Measurements from ENCODE around the gene NF2.

NF2 gene

DNA sequence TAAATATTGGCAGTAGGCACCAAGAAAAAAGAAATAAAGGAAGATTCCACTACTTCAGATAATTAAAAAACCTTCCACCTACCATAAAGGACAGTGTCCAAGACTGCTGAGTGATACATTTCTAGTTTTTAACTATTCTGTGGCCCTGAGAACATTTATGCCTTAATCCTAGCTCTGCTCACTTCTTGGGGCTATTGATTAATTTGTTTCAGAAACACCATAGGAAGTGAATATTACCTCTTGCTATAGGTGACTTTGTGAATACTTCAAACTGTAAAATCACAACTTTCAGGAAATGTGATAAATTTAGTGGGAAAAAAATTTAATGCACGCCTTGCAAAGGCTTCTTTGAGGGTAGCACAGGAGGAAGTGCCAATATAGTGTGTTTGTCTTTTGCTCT lies 35.2 kb downstream of the NF2 start:
- H3K4me1 ChIP-seq (ENCODE audit: low read length) = peaks cover 20% of the 10 kb centered on the region
- no peak overlapping the region for H3K27ac ChIP-seq (ENCODE audit: low read length)
- H2AFZ ChIP-seq (ENCODE audit: low read depth, low read length) = no peak overlapping the region
- H3K27me3 ChIP-seq (ENCODE audit: low read depth, low read length) = no peaks in the 10 kb centered on the region
- H3K36me3 ChIP-seq (replicated peaks; ENCODE audit: low read depth, low read length) = peaks cover 37% of the 10 kb centered on the region
- no peak overlapping the region for H3K4me3 ChIP-seq (ENCODE audit: low read length)
- H4K20me1 ChIP-seq (ENCODE audit: insufficient read depth, low read length) = peaks cover 32% of the 10 kb centered on the region; the same call in 1 of the 2 replicates
- H3K9me3 ChIP-seq (ENCODE audit: insufficient read depth, low read length) = no peaks in the 10 kb centered on the region
- H3K4me2 ChIP-seq (ENCODE audit: low read length) = no peak overlapping the region
- TF ChIP-seq, protein P1, sequence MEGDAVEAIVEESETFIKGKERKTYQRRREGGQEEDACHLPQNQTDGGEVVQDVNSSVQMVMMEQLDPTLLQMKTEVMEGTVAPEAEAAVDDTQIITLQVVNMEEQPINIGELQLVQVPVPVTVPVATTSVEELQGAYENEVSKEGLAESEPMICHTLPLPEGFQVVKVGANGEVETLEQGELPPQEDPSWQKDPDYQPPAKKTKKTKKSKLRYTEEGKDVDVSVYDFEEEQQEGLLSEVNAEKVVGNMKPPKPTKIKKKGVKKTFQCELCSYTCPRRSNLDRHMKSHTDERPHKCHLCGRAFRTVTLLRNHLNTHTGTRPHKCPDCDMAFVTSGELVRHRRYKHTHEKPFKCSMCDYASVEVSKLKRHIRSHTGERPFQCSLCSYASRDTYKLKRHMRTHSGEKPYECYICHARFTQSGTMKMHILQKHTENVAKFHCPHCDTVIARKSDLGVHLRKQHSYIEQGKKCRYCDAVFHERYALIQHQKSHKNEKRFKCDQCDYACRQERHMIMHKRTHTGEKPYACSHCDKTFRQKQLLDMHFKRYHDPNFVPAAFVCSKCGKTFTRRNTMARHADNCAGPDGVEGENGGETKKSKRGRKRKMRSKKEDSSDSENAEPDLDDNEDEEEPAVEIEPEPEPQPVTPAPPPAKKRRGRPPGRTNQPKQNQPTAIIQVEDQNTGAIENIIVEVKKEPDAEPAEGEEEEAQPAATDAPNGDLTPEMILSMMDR (IDR thresholded peaks at IDR 0.05; ENCODE audit: low read depth, low read length) = no peak
- no peak for TF ChIP-seq EZH2phosphoT487 (IDR thresholded peaks at IDR 0.05; ENCODE audit: low read depth)
- peaks cover 17% of the 10 kb centered on the region for H3K79me2 ChIP-seq (ENCODE audit: low read length)
- no peak overlapping the region for H3K9ac ChIP-seq (ENCODE audit: low read length)

DNA sequence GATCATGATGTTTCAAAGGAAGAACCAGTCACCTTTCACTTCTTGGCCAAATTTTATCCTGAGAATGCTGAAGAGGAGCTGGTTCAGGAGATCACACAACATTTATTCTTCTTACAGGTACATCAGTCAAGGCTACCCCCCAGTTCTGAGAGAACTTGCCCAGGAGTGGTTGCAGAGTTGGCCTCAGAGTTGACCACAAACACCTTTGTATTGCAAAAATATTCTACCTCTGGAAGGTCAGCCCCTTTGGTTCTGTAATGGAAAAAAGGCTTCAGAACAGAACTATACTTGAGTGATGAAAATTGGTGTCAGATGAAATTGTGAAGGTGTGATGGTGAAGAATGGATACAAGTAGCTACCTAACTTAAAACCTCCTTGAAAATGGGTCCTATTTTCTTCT lies 35.7 kb downstream of the NF2 start:
- Histone ChIP-seq H3K27ac (ENCODE audit: low read length) (no peak overlapping the region), H4K20me1 (ENCODE audit: insufficient read depth, low read length) (peaks cover 28% of the 10 kb centered on the region; the same call in 1 of the 2 replicates), H3K4me3 (ENCODE audit: low read length) (no peak overlapping the region), H3K27me3 (ENCODE audit: low read depth, low read length) (no peaks in the 10 kb centered on the region), H3K4me2 (ENCODE audit: low read length) (no peak overlapping the region), H3K79me2 (ENCODE audit: low read length) (peaks cover 13% of the 10 kb centered on the region), H3K9ac (ENCODE audit: low read length) (no peak overlapping the region), H2AFZ (ENCODE audit: low read depth, low read length) (no peak overlapping the region), H3K36me3 (replicated peaks; ENCODE audit: low read depth, low read length) (peaks cover 37% of the 10 kb centered on the region), H3K4me1 (ENCODE audit: low read length) (peaks cover 20% of the 10 kb centered on the region), H3K9me3 (ENCODE audit: insufficient read depth, low read length) (no peaks in the 10 kb centered on the region)
- no peak for TF ChIP-seq EZH2phosphoT487 (IDR thresholded peaks at IDR 0.05; ENCODE audit: low read depth)
- TF ChIP-seq, protein P1 (IDR thresholded peaks at IDR 0.05; ENCODE audit: low read depth, low read length) = no peak

DNA sequence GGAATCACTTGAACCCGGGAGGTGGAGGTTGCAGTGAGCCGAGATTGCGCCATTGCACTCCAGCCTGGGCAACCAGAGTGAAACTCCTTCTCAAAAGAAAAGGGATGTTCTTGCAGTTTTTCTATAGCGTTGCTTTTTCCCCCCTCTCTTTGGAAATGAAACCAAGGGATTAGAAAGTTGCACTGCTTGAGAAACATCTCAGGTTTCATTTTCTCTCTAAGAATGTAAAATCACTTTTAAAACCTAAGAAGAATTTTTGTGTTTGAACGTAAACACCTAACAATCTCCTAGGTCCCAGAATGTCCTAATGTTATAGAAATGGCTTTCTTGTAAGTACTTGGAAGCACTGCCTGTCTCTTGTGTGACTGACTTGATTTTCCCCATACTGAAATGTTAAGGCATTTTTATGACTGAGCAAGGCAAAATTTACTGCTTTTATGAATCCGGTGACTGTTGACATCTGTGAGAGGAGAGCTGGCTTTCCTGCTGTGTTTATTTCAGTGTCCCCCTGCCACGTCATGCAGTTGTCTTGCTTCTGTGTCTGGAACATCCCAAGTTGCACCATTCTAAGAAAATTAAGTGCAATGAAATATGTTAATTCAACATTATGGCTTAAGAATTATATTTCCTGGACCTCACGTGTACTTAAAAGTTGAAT lies 37.7 kb downstream of the NF2 start:
- peaks cover 11% of the 10 kb centered on the region; the same call in 1 of the 2 replicates for H4K20me1 ChIP-seq (ENCODE audit: insufficient read depth, low read length)
- H3K36me3 ChIP-seq (replicated peaks; ENCODE audit: low read depth, low read length) = peaks cover 50% of the 10 kb centered on the region
- H3K79me2 ChIP-seq (ENCODE audit: low read length) = peaks cover 10% of the 10 kb centered on the region
- H3K4me1 ChIP-seq (ENCODE audit: low read length) = peaks cover 20% of the 10 kb centered on the region
- TF ChIP-seq EZH2phosphoT487 (IDR thresholded peaks at IDR 0.05; ENCODE audit: low read depth) = no peak
- TF ChIP-seq, protein P1 (IDR thresholded peaks at IDR 0.05; ENCODE audit: low read depth, low read length) = no peak
- H3K9me3 ChIP-seq (ENCODE audit: insufficient read depth, low read length) = no peaks in the 10 kb centered on the region
- H3K4me3 ChIP-seq (ENCODE audit: low read length) = 0 out of 2 replicates have a peak overlapping the region, but pooled peaks have one; percentile 3
- H3K4me2 ChIP-seq (ENCODE audit: low read length) = peak overlapping the region; percentile 43
- peak overlapping the region; percentile 45 for H3K27ac ChIP-seq (ENCODE audit: low read length)
- no peak overlapping the region for H2AFZ ChIP-seq (ENCODE audit: low read depth, low read length)
- no peaks in the 10 kb centered on the region for H3K27me3 ChIP-seq (ENCODE audit: low read depth, low read length)
- H3K9ac ChIP-seq (ENCODE audit: low read length) = no peak overlapping the region

- Histone ChIP-seq H3K27me3 (ENCODE audit: low read depth, low read length) (no peaks in the 10 kb centered on the region), H3K4me2 (ENCODE audit: low read length) (peak overlapping the region; percentile 43), H3K4me1 (ENCODE audit: low read length) (peaks cover 20% of the 10 kb centered on the region), H3K9me3 (ENCODE audit: insufficient read depth, low read length) (no peaks in the 10 kb centered on the region), H4K20me1 (ENCODE audit: insufficient read depth, low read length) (peaks cover 7% of the 10 kb centered on the region; the same call in 1 of the 2 replicates), H2AFZ (ENCODE audit: low read depth, low read length) (no peak overlapping the region), H3K79me2 (ENCODE audit: low read length) (peaks cover 4% of the 10 kb centered on the region), H3K4me3 (ENCODE audit: low read length) (0 out of 2 replicates have a peak overlapping the region, but pooled peaks have one; percentile 3), H3K9ac (ENCODE audit: low read length) (no peak overlapping the region), H3K27ac (ENCODE audit: low read length) (peak overlapping the region; percentile 45), H3K36me3 (replicated peaks; ENCODE audit: low read depth, low read length) (peaks cover 52% of the 10 kb centered on the region)
- TF ChIP-seq, protein P1 (IDR thresholded peaks at IDR 0.05; ENCODE audit: low read depth, low read length) = 0 out of 2 replicates have a peak, but pooled peaks have one; percentile 4
- TF ChIP-seq EZH2phosphoT487 (IDR thresholded peaks at IDR 0.05; ENCODE audit: low read depth) = no peak
Observed at GRCh38 chr22:29641700-29642330, 38.4 kb downstream of the NF2 start.

Data from OCI-LY3 (cell line).